PC-3 (cell line): Measurements from ENCODE around the gene TMEM132D. TPM values are rescaled to one million over a fixed set of nuclear protein-coding genes. Genes with fewer than 3 reads are reported as not detected.

ENCODE experiments used
- ATAC-seq: fragments of 200-7000 bp; cut with Tn5 transposase; 2 replicates; pipeline ENCODE4 v1.9.1; 2020; ENCODE audit warnings: mild to moderate bottlenecking, moderate library complexity
- BruUV-seq: library from RNA; stranded (reverse); fragments of 400-500 nt; replicated peaks from 2 replicates; lab custom pipeline; 2021; lab: Mats Ljungman, UMichigan
- CTCF ChIA-PET: fragments of 300-600 bp; sonication (Branson Sonifier 250); formaldehyde crosslinking; loops from one replicate; lab custom pipeline; 2022; ENCODE audit warnings: antibody characterized with exemption; lab: Charles Lee
- POLR2A ChIA-PET: fragments of 300-600 bp; sonication (Branson Sonifier 250); formaldehyde crosslinking; loops from one replicate; lab custom pipeline; 2022; ENCODE audit warnings: antibody characterized with exemption; ENCODE audit not compliant: unreplicated experiment; lab: Charles Lee
- DNase-seq: peaks from one replicate; pipeline ENCODE4 v3.0.0-alpha.2; 2015
- H2AFZ ChIP-seq: fragments of 300-600 bp; sonication (generic); 2 replicates; pipeline ENCODE4 v1.6.0; 2016; ENCODE audit warnings: antibody characterized with exemption, low read length
- H3F3A ChIP-seq: fragments of 300-600 bp; sonication (generic); one replicate; pipeline ENCODE4 v1.6.0; 2017; ENCODE audit warnings: antibody characterized with exemption, low read length, control low read depth, mild to moderate bottlenecking; ENCODE audit not compliant: unreplicated experiment
- H3K27ac ChIP-seq: fragments of 300-600 bp; sonication (generic); 2 replicates; pipeline ENCODE4 v1.5.1; 2016; ENCODE audit warnings: mild to moderate bottlenecking, low read length
- H3K27me3 ChIP-seq: fragments of 300-600 bp; sonication (generic); 2 replicates; pipeline ENCODE4 v1.6.1; 2016; ENCODE audit warnings: low read length, mixed read lengths
- H3K36me3 ChIP-seq: fragments of 300-600 bp; sonication (generic); 2 replicates; pipeline ENCODE4 v1.6.1; 2016; ENCODE audit warnings: low read depth, mixed run types, low read length, mixed read lengths
- H3K4me1 ChIP-seq: fragments of 300-600 bp; sonication (generic); 2 replicates; pipeline ENCODE4 v1.5.1; 2016; ENCODE audit warnings: low read length; ENCODE audit not compliant: insufficient read depth
- H3K4me2 ChIP-seq: fragments of 300-600 bp; sonication (generic); 2 replicates; pipeline ENCODE4 v1.6.0; 2016; ENCODE audit warnings: low read length
- H3K4me3 ChIP-seq: fragments of 300-600 bp; sonication (generic); 2 replicates; pipeline ENCODE4 v1.5.1; 2016; ENCODE audit warnings: mild to moderate bottlenecking, low read length, mixed read lengths
- H3K79me2 ChIP-seq: fragments of 300-600 bp; sonication (generic); 2 replicates; pipeline ENCODE4 v1.6.1; 2017; ENCODE audit warnings: low read length, mixed read lengths
- H3K9ac ChIP-seq: fragments of 300-600 bp; sonication (generic); 2 replicates; pipeline ENCODE4 v1.6.0; 2016; ENCODE audit warnings: mild to moderate bottlenecking, low read length
- H3K9me2 ChIP-seq: fragments of 300-600 bp; sonication (generic); replicated peaks from 2 replicates; pipeline ENCODE4 v1.6.1; 2016; ENCODE audit warnings: mixed run types, low read length, mixed read lengths
- H3K9me3 ChIP-seq: fragments of 300-600 bp; sonication (generic); 2 replicates; pipeline ENCODE4 v1.6.1; 2016; ENCODE audit warnings: low read length, mixed read lengths
- H4K20me1 ChIP-seq: fragments of 300-600 bp; sonication (generic); 2 replicates; pipeline ENCODE4 v1.6.1; 2016; ENCODE audit warnings: low read length, mixed read lengths
- CTCF ChIP-seq: fragments of 300-600 bp; sonication (generic); conservative IDR thresholded peaks from 2 replicates; pipeline ENCODE4 v1.5.1; 2017; ENCODE audit warnings: antibody characterized with exemption, low read depth, mild to moderate bottlenecking, low read length
- EZH2 ChIP-seq: fragments of 300-600 bp; sonication (generic); IDR thresholded peaks from one replicate; pipeline ENCODE4 v1.6.1; 2017; ENCODE audit warnings: antibody characterized with exemption, mild to moderate bottlenecking, low read length; ENCODE audit not compliant: unreplicated experiment
- EZH2phosphoT487 ChIP-seq: fragments of 300-600 bp; sonication (generic); IDR thresholded peaks from 2 replicates; pipeline ENCODE4 v1.6.1; 2018; ENCODE audit warnings: mild to moderate bottlenecking, antibody characterized with exemption, low read length, borderline replicate concordance
- intact Hi-C: fragments of 100-400 bp; cut with micrococcal nuclease; formaldehyde crosslinking; loops from 2 replicates; pipeline ENCODE4 v1.9.0; 2023
- total RNA-seq: library from RNA; depleted of rRNA; stranded (reverse); fragments of >200 nt; gene quantifications from 2 replicates; pipeline ENCODE4 v1.2.3, GENCODE V29; 2014

TMEM132D gene
- total RNA-seq, 1 experiment from 2014 or later, result not detected

DNA sequence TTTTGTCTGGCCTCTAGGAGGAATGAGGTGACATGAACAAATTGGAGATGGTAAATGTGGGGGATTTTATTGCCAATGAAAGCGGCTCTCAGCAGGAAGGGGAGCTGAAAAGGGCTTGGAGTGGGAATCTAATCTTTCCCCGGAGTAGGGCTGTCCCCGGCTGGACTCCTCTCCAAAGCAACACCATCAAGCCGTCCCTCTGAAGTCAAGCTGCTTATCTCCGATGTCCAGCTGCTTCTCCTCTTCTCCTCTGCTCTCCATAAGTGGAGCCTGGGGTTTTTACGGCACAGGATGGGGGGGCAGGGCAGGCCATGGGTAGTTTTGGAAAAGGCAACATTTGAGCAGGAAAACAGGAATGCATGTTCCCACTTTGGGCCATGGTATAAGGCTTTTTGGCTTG, 113.5 kb downstream of the TMEM132D start:
- no TSS peak for BruUV-seq
- POLR2A ChIA-PET, result no interaction called here
- CTCF ChIA-PET, result no interaction called here

DNA sequence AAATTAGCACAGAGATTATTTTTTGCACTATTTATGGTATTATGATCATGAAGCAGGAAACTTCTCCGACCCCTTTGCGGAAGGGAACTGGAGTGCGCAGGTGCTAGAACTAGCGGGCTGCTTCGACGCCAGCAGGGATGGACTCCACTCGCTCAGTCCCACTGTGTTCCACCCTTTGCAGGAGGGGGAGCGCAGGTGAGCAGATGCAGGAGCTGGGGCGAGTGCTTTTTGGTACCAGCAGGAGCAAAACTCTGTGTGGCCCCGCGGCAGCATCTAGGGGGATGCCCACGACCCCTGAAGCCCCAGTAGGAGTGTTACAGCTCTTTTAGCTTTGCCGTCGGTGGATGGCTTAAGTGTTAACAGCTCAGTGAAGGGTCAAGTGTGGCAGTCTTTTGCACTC, 113.9 kb downstream of the TMEM132D start:
- H3F3A ChIP-seq, result no peaks in the 10 kb centered on the region
- no peak for ATAC-seq
- POLR2A ChIA-PET, result no interaction called here
- H3K4me2 ChIP-seq, result no peak overlapping the region
- no peak overlapping the region for H2AFZ ChIP-seq
- no peak overlapping the region for H3K9ac ChIP-seq
- H3K79me2 ChIP-seq, result no peaks in the 10 kb centered on the region
- no peaks in the 10 kb centered on the region for H3K36me3 ChIP-seq
- BruUV-seq, result no TSS peak
- intact Hi-C loops, result no loop called here
- TF ChIP-seq EZH2phosphoT487 (no peak), EZH2 (no peak), CTCF (no peak)
- H4K20me1 ChIP-seq, result no peaks in the 10 kb centered on the region
- H3K4me1 ChIP-seq, result no peaks in the 10 kb centered on the region
- no peak overlapping the region for H3K4me3 ChIP-seq
- CTCF ChIA-PET, result no interaction called here
- peaks cover 58% of the 10 kb centered on the region for H3K27me3 ChIP-seq
- DNase-seq, result no peak
- peaks cover 8% of the 10 kb centered on the region; the same call in 1 of the 2 replicates for H3K9me3 ChIP-seq
- H3K27ac ChIP-seq, result no peak overlapping the region
- H3K9me2 ChIP-seq, result no peaks in the 10 kb centered on the region

More for the DNA sequence above, 113.5 kb downstream of the TMEM132D start:
- Histone ChIP-seq H2AFZ (no peak overlapping the region), H3K9me2 (no peaks in the 10 kb centered on the region), H4K20me1 (no peaks in the 10 kb centered on the region), H3K27ac (no peak overlapping the region), H3K9me3 (peaks cover 3% of the 10 kb centered on the region; the same call in 1 of the 2 replicates), H3K4me3 (no peak overlapping the region), H3K79me2 (no peaks in the 10 kb centered on the region), H3K9ac (no peak overlapping the region), H3K4me1 (no peaks in the 10 kb centered on the region), H3F3A (no peaks in the 10 kb centered on the region), H3K27me3 (peaks cover 56% of the 10 kb centered on the region), H3K4me2 (no peak overlapping the region), H3K36me3 (no peaks in the 10 kb centered on the region)
- ATAC-seq (no peak), DNase-seq (no peak)
- TF ChIP-seq CTCF (no peak), EZH2phosphoT487 (no peak), EZH2 (no peak)
- intact Hi-C loops, result no loop called here

DNA sequence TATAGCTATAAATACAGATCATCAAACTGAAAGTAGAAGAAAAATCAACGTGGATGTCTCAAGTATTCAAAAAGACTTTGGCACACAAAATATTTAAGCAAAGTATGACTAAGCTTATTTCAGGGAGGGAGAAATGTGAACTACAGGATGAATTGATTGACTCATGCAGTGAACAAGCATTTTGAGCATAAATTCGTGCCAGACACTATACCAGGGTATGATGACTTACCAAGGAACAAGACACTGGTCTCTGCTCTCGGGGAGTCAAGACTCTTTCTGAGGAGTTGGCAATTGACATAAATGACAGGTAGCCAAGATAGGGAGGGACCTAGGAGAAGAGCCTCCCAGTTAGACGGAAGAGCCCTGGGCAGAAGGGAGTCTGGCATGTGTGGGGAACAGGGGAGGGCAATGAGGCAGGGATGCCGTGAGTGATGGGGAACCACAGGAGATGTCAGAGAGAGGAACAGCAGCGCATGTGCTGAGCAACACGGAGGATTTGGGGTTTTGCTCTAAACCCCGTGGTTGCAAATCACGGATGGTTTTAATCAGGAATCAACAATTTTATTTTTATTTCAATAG, 115.2 kb downstream of the TMEM132D start:
- Histone ChIP-seq H3K27me3 (peaks cover 62% of the 10 kb centered on the region), H3K4me3 (peak overlapping the region; percentile 20), H3K9me2 (no peaks in the 10 kb centered on the region), H3K4me2 (peak overlapping the region; percentile 18; the same call in 1 of the 2 replicates), H3K27ac (no peak overlapping the region), H4K20me1 (no peaks in the 10 kb centered on the region), H2AFZ (no peak overlapping the region), H3F3A (no peaks in the 10 kb centered on the region), H3K9ac (no peak overlapping the region), H3K36me3 (no peaks in the 10 kb centered on the region), H3K9me3 (peaks cover 9% of the 10 kb centered on the region; the same call in 1 of the 2 replicates), H3K4me1 (no peaks in the 10 kb centered on the region), H3K79me2 (no peaks in the 10 kb centered on the region)
- intact Hi-C loops, result no loop called here
- BruUV-seq, result no TSS peak
- DNase-seq (peak; percentile 63), ATAC-seq (peak; percentile 64)
- ChIA-PET POLR2A (no interaction called here), CTCF (no interaction called here)
- no peak for TF ChIP-seq EZH2phosphoT487
- no peak for TF ChIP-seq CTCF
- TF ChIP-seq EZH2, result no peak
